Panc1 (cell line): ENCODE measurements around the gene MAGI2. TPM values are rescaled to one million over a fixed set of nuclear protein-coding genes. Genes with fewer than 3 reads are reported as not detected.

Source experiments
- ATAC-seq: fragments of 200-7000 bp; cut with Tn5 transposase; 2 replicates; pipeline ENCODE4 v1.9.1; 2020; ENCODE audit warnings: mild to moderate bottlenecking, moderate library complexity
- BruUV-seq: library from RNA; stranded (reverse); fragments of 400-500 nt; replicated peaks from 2 replicates; lab custom pipeline; 2021; lab: Mats Ljungman, UMichigan
- CTCF ChIA-PET: fragments of 300-600 bp; sonication (Branson Sonifier 250); formaldehyde crosslinking; loops from one replicate; lab custom pipeline; 2022; ENCODE audit warnings: antibody characterized with exemption; lab: Charles Lee
- POLR2A ChIA-PET: fragments of 300-600 bp; sonication (Branson Sonifier 250); formaldehyde crosslinking; loops from one replicate; lab custom pipeline; 2022; ENCODE audit warnings: antibody characterized with exemption; lab: Charles Lee
- DNase-seq: peaks from one replicate; pipeline ENCODE4 v3.0.0-alpha.2; 2010; ENCODE audit warnings: low read depth, low spot score
- H3K27ac ChIP-seq: 2 replicates; pipeline ENCODE4 v1.5.1; 2011; ENCODE audit warnings: mild to moderate bottlenecking, low read length, inconsistent platforms
- H3K27me3 ChIP-seq: fragments of 200-500 bp; sonication (Bioruptor generic); 2 replicates; pipeline ENCODE4 v1.6.0; 2014; ENCODE audit warnings: low read length, inconsistent platforms; ENCODE audit not compliant: control insufficient read depth, insufficient read depth
- H3K36me3 ChIP-seq: fragments of 200-500 bp; sonication (Bioruptor generic); 2 replicates; pipeline ENCODE4 v1.5.1; 2014; ENCODE audit warnings: inconsistent platforms, mild to moderate bottlenecking, low read length, moderate library complexity; ENCODE audit not compliant: control insufficient read depth, insufficient read depth
- H3K4me1 ChIP-seq: 2 replicates; pipeline ENCODE4 v1.5.1; 2011; ENCODE audit warnings: inconsistent platforms, mild to moderate bottlenecking, low read length, moderate library complexity; ENCODE audit not compliant: control insufficient read depth, insufficient read depth
- H3K4me3 ChIP-seq, 2 experiments: 2 replicates each; pipeline ENCODE4 v1.5.1; 2011 to 2012; ENCODE audit warnings: low read depth in 2 of 2, low read length in 2 of 2, mild to moderate bottlenecking in 2 of 2, inconsistent platforms in 1 of 2, moderate library complexity in 1 of 2
- H3K9me3 ChIP-seq: fragments of 200-500 bp; sonication (Bioruptor generic); 2 replicates; pipeline ENCODE4 v1.5.1; 2014; ENCODE audit warnings: low read depth, mild to moderate bottlenecking, inconsistent platforms, low read length, moderate library complexity; ENCODE audit not compliant: control insufficient read depth, insufficient read depth
- SIN3A ChIP-seq: IDR thresholded peaks from 2 replicates; pipeline ENCODE4 v1.6.1; 2012; ENCODE audit warnings: low read depth, mild to moderate bottlenecking, low read length, moderate library complexity, borderline replicate concordance; ENCODE audit not compliant: insufficient read depth
- TCF7L2 ChIP-seq: IDR thresholded peaks from 2 replicates; pipeline ENCODE4 v1.6.1; 2011; ENCODE audit warnings: mild to moderate bottlenecking, low read depth, low read length, inconsistent platforms
- in situ Hi-C: cut with HindIII; loops from 2 replicates; pipeline ENCODE4 v1.10.0; 2016; ENCODE audit warnings: low sequenced_read_pairs, low pct_unique_long_range_greater_than_20kb
- intact Hi-C: fragments of 100-400 bp; cut with micrococcal nuclease; formaldehyde crosslinking; loops from one replicate; pipeline ENCODE4 v1.10.0; 2022; ENCODE audit not compliant: unreplicated experiment
- total RNA-seq: library from RNA; stranded (reverse); gene quantifications from one replicate; pipeline ENCODE4 v1.2.1, GENCODE V29; 2021; ENCODE audit not compliant: unreplicated experiment
- TF ChIP-seq, protein P1 (sequence below): fragments of 450-650 bp; IDR thresholded peaks from 2 replicates; pipeline ENCODE4 v1.5.1; 2017; ENCODE audit warnings: mild to moderate bottlenecking
- TF ChIP-seq, protein P2 (sequence below), 2 experiments: IDR thresholded peaks; 2 replicates each; pipeline ENCODE4 v1.6.1; 2011 to 2012; ENCODE audit warnings: low read depth in 2 of 2, control low read depth in 1 of 2, low read length in 1 of 2, mild to moderate bottlenecking in 1 of 2, moderate library complexity in 1 of 2; ENCODE audit not compliant: insufficient read depth in 1 of 2

MAGI2 gene
- total RNA-seq, 1 experiment from 2014 or later = 5.4 TPM

DNA sequence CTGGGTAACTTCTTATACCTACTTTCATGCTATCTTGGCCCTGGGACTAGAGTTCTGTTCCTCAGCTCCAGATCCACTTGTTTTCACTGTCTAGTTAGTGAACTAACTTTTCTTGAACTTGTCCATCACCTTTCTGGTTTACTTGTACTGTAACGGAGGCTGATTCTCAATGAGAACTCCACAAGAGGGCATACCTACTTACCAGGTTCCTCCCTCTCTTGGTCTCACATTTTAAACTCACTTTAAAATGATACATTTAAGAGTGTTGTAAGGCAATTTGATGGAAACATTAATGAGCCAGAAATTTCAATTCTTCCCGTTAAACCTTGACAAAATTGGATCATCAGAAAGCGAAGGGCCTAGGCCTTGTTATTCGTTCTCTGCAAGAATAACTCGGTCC is 111.6 kb downstream of the MAGI2 start:
- intact Hi-C loops (no loop called here), in situ Hi-C loops (no loop called here)
- Histone ChIP-seq H3K4me1 (peaks cover 4% of the 10 kb centered on the region; the same call in 1 of the 2 replicates), H3K4me3 (no peak overlapping the region), H3K9me3 (no peaks in the 10 kb centered on the region), H3K27me3 (no peaks in the 10 kb centered on the region), H3K36me3 (no peaks in the 10 kb centered on the region), H3K27ac (peak overlapping the region; percentile 13; the same call in 1 of the 2 replicates)
- DNase-seq (no peak), ATAC-seq (no peak)
- no TSS peak for BruUV-seq
- no peak for TF ChIP-seq TCF7L2
- TF ChIP-seq, protein P1, sequence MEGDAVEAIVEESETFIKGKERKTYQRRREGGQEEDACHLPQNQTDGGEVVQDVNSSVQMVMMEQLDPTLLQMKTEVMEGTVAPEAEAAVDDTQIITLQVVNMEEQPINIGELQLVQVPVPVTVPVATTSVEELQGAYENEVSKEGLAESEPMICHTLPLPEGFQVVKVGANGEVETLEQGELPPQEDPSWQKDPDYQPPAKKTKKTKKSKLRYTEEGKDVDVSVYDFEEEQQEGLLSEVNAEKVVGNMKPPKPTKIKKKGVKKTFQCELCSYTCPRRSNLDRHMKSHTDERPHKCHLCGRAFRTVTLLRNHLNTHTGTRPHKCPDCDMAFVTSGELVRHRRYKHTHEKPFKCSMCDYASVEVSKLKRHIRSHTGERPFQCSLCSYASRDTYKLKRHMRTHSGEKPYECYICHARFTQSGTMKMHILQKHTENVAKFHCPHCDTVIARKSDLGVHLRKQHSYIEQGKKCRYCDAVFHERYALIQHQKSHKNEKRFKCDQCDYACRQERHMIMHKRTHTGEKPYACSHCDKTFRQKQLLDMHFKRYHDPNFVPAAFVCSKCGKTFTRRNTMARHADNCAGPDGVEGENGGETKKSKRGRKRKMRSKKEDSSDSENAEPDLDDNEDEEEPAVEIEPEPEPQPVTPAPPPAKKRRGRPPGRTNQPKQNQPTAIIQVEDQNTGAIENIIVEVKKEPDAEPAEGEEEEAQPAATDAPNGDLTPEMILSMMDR = peak; percentile 34; the same call in 1 of the 2 replicates
- POLR2A ChIA-PET = no interaction called here
- CTCF ChIA-PET = no interaction called here

DNA sequence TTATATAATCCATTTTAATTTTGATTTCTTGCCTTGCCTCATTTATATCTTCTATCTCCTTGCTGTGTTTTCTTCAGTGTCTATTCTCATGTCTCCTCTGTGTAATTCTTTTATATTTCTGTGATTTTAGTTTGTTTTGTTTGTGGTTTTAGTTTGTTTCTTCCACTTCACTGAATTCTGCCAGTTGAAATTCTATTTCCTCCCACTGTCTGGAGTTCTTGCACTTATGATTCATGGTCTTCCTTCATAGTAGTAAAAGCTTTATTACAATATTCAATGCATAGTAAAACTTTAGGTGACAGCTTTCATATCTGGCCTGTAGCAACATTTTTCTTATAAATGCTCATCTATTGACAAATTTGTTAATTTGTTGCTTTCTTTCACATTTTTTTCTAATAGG is 113.3 kb downstream of the MAGI2 start:
- Histone ChIP-seq H3K4me3 (no peak overlapping the region), H3K9me3 (no peaks in the 10 kb centered on the region), H3K27me3 (no peaks in the 10 kb centered on the region), H3K4me1 (peaks cover 4% of the 10 kb centered on the region; the same call in 1 of the 2 replicates), H3K36me3 (no peaks in the 10 kb centered on the region), H3K27ac (no peak overlapping the region)
- CTCF ChIA-PET = no interaction called here
- no peak for DNase-seq
- TF ChIP-seq, protein P2, sequence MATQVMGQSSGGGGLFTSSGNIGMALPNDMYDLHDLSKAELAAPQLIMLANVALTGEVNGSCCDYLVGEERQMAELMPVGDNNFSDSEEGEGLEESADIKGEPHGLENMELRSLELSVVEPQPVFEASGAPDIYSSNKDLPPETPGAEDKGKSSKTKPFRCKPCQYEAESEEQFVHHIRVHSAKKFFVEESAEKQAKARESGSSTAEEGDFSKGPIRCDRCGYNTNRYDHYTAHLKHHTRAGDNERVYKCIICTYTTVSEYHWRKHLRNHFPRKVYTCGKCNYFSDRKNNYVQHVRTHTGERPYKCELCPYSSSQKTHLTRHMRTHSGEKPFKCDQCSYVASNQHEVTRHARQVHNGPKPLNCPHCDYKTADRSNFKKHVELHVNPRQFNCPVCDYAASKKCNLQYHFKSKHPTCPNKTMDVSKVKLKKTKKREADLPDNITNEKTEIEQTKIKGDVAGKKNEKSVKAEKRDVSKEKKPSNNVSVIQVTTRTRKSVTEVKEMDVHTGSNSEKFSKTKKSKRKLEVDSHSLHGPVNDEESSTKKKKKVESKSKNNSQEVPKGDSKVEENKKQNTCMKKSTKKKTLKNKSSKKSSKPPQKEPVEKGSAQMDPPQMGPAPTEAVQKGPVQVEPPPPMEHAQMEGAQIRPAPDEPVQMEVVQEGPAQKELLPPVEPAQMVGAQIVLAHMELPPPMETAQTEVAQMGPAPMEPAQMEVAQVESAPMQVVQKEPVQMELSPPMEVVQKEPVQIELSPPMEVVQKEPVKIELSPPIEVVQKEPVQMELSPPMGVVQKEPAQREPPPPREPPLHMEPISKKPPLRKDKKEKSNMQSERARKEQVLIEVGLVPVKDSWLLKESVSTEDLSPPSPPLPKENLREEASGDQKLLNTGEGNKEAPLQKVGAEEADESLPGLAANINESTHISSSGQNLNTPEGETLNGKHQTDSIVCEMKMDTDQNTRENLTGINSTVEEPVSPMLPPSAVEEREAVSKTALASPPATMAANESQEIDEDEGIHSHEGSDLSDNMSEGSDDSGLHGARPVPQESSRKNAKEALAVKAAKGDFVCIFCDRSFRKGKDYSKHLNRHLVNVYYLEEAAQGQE (IDR thresholded peaks at IDR 0.05; ENCODE audit: insufficient read depth in 1 of 2, low read depth in 2 of 2, low read length in 1 of 2) = no peak
- TF ChIP-seq, protein P1 = no peak
- TF ChIP-seq SIN3A = no peak
- POLR2A ChIA-PET = no interaction called here
- no peak for ATAC-seq
- in situ Hi-C loops = no loop called here
- BruUV-seq = no TSS peak
- intact Hi-C loops = no loop called here
